Coronary artery (tissue), 2 donors: ENCODE measurements around the gene ESR2.

Source experiments
- DNase-seq: peaks from one replicate; pipeline ENCODE4 v3.0.0-alpha.2; 2017; ENCODE audit warnings: low spot score
- H3K27ac ChIP-seq, 2 donors: fragments of 200-600 bp; sonication (generic); one replicate each; pipeline ENCODE4 v1.5.1; 2016 to 2019
- H3K4me3 ChIP-seq: fragments of 200-600 bp; sonication (generic); 2 replicates; pipeline ENCODE4 v1.5.1; 2016; ENCODE audit warnings: mild to moderate bottlenecking, moderate library complexity
- CTCF ChIP-seq: fragments of 200-600 bp; sonication (generic); IDR thresholded peaks from one replicate; pipeline ENCODE4 v1.5.1; 2019; ENCODE audit warnings: antibody characterized with exemption

ESR2 gene

GRCh38 chr14:64061706-64062105, 232.5 kb downstream of the ESR2 start:
- Histone ChIP-seq H3K27ac (no peak overlapping the region), H3K4me3 (no peak overlapping the region)
- DNase-seq = no peak
- no peak for TF ChIP-seq CTCF

DNA sequence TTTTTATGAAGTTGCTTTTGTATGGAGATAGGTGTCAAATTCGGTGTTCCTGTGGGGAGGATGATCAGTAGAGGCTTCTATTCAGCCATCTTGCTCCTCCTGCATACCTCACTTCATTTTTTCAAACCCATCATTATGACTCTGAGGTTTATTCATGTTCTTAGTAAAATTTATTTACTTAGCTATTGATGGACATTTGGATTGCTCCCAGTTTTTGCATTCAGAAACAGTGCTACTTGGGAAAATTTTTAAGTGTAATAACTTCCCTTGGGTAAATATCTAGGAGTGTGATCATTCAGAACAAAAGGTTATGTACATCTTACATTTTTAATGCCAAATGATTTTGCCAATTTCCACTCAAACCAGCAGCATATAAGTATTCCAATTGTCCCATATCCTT, 233.1 kb downstream of the ESR2 start:
- H3K27ac ChIP-seq = no peak overlapping the region

DNA sequence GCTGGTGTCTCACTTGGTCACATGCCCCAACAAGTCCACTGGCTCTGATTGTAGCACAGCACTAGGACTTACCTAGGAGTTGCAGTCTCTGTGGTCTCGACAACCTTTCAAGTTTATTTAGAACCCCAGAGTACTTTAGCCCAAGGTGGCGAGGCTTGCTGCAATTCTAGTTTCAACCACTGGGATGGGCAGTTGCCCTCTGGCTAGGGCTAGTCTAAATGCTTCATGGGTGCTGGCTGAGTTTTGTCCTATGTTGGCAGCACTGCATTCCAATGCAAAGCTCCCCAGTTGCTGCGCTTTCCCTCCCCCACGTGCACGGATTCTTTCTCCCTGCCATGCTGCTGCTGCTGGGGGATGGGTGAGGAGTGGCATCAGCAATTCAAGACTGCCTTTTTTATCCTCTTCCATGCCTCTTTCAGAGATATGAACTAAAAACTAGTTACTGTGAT, 233.5 kb downstream of the ESR2 start:
- no peak for DNase-seq
- H3K4me3 ChIP-seq = no peak overlapping the region
- H3K27ac ChIP-seq = no peak overlapping the region
- TF ChIP-seq CTCF = no peak

More for the DNA sequence above, 233.1 kb downstream of the ESR2 start:
- H3K4me3 ChIP-seq = no peak overlapping the region
- no peak for DNase-seq
- no peak for TF ChIP-seq CTCF

- TF ChIP-seq CTCF = no peak
- DNase-seq = no peak
- H3K4me3 ChIP-seq = no peak overlapping the region
- H3K27ac ChIP-seq = no peak overlapping the region
These were observed 234.0 kb downstream of the ESR2 start for GRCh38 chr14:64060199-64060545.

DNA sequence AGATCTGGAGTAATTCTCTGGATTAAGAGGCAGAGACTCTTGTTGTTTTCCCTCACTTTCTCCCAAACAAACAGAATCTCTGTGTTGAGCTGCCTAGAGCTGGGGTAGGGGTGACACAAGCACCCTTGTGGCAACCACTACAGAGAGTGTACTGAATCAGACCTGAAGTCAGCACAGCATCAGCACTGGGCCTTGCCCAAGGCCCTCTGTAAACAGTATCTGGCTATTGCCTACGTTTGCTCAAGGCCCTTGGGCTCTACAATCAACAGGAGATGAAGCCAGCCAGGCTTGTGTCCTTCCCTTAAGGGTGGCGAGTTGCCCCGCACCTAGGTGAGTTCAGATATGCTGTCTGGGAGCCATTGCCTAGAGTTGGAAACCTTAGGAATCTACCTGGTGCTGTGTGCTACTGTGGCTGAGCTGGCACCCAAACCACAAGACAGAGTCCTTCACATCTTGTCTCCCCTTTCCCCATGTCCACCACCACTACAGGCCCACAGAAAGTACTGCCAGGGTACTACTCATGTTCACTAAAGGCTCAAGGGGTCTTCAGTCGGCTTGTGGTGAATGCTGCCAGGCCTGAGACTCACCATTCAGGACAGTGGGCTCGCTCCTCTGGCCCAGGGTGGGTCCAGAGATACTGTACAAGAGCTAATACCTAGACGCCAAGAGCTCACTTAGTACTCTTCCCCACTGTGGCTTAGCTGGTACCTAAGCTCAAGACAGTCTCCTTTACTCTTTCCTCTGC, 234.5 kb downstream of the ESR2 start:
- H3K4me3 ChIP-seq = no peak overlapping the region
- no peak for TF ChIP-seq CTCF
- H3K27ac ChIP-seq = no peak overlapping the region
- DNase-seq = no peak

GRCh38 chr14:64053694-64054669, 240.2 kb downstream of the ESR2 start:
- DNase-seq = no peak
- H3K27ac ChIP-seq = peak overlapping the region; percentile 67 to 79
- no peak for TF ChIP-seq CTCF
- no peak overlapping the region for H3K4me3 ChIP-seq
